ENCODE data around the gene IL4R.

DNA sequence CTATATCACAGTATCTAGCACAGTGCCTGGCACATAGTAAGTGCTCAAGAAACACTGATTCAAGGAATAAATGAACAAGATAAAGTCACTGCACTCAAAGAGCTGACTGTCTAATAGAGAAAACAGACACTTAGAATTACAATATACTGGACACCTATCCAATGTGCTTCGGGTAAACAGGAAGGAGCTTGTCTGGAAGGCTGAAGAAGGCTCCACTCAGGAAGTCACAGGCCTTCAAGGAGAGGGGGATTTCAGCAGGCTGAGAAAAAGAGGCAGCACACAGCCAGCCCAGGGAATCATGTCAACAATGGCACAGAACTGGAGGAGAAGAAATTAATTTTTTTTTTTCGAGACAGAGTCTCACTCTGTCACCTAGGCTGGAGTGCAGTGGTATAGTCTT, 9.7 kb upstream of the IL4R start:
- TF ChIP-seq, protein P1, sequence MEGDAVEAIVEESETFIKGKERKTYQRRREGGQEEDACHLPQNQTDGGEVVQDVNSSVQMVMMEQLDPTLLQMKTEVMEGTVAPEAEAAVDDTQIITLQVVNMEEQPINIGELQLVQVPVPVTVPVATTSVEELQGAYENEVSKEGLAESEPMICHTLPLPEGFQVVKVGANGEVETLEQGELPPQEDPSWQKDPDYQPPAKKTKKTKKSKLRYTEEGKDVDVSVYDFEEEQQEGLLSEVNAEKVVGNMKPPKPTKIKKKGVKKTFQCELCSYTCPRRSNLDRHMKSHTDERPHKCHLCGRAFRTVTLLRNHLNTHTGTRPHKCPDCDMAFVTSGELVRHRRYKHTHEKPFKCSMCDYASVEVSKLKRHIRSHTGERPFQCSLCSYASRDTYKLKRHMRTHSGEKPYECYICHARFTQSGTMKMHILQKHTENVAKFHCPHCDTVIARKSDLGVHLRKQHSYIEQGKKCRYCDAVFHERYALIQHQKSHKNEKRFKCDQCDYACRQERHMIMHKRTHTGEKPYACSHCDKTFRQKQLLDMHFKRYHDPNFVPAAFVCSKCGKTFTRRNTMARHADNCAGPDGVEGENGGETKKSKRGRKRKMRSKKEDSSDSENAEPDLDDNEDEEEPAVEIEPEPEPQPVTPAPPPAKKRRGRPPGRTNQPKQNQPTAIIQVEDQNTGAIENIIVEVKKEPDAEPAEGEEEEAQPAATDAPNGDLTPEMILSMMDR (IDR thresholded peaks at IDR 0.05): no peak
- no peak for TF ChIP-seq POLR2A (IDR thresholded peaks at IDR 0.05)
